Upper lobe of right lung (tissue), 1 donor: ENCODE results near the gene FAS. TPM values are rescaled to one million over a fixed set of nuclear protein-coding genes. Genes with fewer than 3 reads are reported as not detected.

ENCODE experiments used
- ATAC-seq: fragments of 200-7000 bp; cut with Tn5 transposase; one replicate; pipeline ENCODE4 v1.9.1; 2020; ENCODE audit warnings: mild to moderate bottlenecking, moderate library complexity
- DNase-seq: peaks from one replicate; pipeline ENCODE4 v3.0.0-alpha.2; 2020
- H3K27ac ChIP-seq: fragments of 200-600 bp; one replicate; pipeline ENCODE4 v1.8.0; 2022
- H3K27me3 ChIP-seq: fragments of 200-600 bp; one replicate; pipeline ENCODE4 v1.8.0; 2022; ENCODE audit warnings: mild to moderate bottlenecking
- H3K36me3 ChIP-seq: fragments of 200-600 bp; one replicate; pipeline ENCODE4 v1.8.0; 2022
- H3K4me1 ChIP-seq: fragments of 200-600 bp; one replicate; pipeline ENCODE4 v1.8.0; 2022
- H3K4me3 ChIP-seq: fragments of 200-600 bp; one replicate; pipeline ENCODE4 v1.8.0; 2022; ENCODE audit warnings: mild to moderate bottlenecking
- H3K9me3 ChIP-seq: fragments of 200-600 bp; one replicate; pipeline ENCODE4 v1.8.0; 2022
- intact Hi-C: fragments of 100-400 bp; cut with DNase I; formaldehyde crosslinking; loops from one replicate; pipeline ENCODE4 v1.11.0; 2022
- long read RNA-seq: library from polyadenylated mRNA; unstranded; transcript quantifications from one replicate; pipeline ENCODE4 v2.0.0, GENCODE V29; 2021
- total RNA-seq: library from RNA; stranded (reverse); fragmentation: NEBNext Ultra II Directional; extraction: Animal tissue kit (Norgen Biotek cat#: 25700); gene quantifications from one replicate; pipeline ENCODE4 v1.2.1, GENCODE V29; 2021
- TF ChIP-seq, protein P1 (sequence below): fragments of 200-600 bp; IDR thresholded peaks from one replicate; pipeline ENCODE4 v1.8.0; 2022; ENCODE audit warnings: antibody characterized with exemption
- donor health status: DM: no; HTN: yes; CAD: no; lungs with severe emphysema.

Gene FAS
- total RNA-seq, result 41.2 TPM
- long read RNA-seq, transcript FAS-204 (9 exons, 2,563 nt), result major isoform, 40 of 54 reads
- long read RNA-seq, partial matches to known transcripts, result 2 of 54 reads
- long read RNA-seq, other reads (novel, unspliced or antisense), result 4 of 54 reads

DNA sequence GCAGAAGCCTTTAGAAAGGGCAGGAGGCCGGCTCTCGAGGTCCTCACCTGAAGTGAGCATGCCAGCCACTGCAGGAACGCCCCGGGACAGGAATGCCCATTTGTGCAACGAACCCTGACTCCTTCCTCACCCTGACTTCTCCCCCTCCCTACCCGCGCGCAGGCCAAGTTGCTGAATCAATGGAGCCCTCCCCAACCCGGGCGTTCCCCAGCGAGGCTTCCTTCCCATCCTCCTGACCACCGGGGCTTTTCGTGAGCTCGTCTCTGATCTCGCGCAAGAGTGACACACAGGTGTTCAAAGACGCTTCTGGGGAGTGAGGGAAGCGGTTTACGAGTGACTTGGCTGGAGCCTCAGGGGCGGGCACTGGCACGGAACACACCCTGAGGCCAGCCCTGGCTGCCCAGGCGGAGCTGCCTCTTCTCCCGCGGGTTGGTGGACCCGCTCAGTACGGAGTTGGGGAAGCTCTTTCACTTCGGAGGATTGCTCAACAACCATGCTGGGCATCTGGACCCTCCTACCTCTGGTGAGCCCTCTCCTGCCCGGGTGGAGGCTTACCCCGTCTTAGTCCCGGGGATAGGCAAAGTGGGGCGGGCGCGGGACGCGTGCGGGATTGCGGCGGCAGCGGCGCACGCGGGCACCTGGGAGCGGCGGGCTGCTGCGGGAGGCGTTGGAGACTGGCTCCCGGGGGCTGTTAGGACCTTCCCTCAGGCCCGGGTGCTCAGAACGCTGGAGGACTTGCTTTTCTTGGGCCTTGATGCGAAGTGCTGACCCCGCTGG, at the start of gene FAS:
Gene FAS, plus strand, starts transcription at position 415 of the 777 bp plus-strand sequence. Its CDS starts 79 bp downstream, at position 494.
- ATAC-seq (peak; percentile 92), DNase-seq (peak; percentile 91)
- H3K9me3 ChIP-seq, result no peaks in the 10 kb centered on the region
- intact Hi-C loops, result no loop called here
- TF ChIP-seq, protein P1, sequence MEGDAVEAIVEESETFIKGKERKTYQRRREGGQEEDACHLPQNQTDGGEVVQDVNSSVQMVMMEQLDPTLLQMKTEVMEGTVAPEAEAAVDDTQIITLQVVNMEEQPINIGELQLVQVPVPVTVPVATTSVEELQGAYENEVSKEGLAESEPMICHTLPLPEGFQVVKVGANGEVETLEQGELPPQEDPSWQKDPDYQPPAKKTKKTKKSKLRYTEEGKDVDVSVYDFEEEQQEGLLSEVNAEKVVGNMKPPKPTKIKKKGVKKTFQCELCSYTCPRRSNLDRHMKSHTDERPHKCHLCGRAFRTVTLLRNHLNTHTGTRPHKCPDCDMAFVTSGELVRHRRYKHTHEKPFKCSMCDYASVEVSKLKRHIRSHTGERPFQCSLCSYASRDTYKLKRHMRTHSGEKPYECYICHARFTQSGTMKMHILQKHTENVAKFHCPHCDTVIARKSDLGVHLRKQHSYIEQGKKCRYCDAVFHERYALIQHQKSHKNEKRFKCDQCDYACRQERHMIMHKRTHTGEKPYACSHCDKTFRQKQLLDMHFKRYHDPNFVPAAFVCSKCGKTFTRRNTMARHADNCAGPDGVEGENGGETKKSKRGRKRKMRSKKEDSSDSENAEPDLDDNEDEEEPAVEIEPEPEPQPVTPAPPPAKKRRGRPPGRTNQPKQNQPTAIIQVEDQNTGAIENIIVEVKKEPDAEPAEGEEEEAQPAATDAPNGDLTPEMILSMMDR, result no peak
- H3K27ac ChIP-seq, result peak within 1 kb of the TSS; percentile 94
- no peaks in the 10 kb centered on the region for H3K36me3 ChIP-seq
- H3K4me1 ChIP-seq, result peaks cover 10% of the 10 kb centered on the region
- H3K27me3 ChIP-seq, result no peaks in the 10 kb centered on the region
- H3K4me3 ChIP-seq, result peak within 1 kb of the TSS; percentile 79

DNA sequence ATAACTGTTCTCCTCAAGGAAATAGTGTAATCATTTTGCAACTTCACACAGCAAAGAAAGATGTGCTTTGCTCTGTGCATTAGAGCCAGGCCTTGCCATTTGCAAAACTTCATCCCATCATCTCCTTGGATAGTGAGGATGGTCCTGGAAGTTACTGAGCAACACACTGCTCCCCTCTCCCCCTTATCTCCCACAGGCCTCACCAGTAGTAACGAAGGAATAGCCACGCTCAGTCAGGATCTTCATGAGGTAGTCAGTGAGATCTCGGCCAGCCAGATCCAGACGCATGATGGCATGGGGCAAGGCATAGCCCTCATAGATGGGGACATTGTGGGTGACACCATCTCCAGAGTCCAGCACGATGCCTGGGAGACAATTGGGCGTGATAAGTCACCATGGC, 49.6 kb upstream of the FAS start:
- no peak for DNase-seq
- Histone ChIP-seq H3K36me3 (peaks cover 61% of the 10 kb centered on the region), H3K27ac (no peak overlapping the region), H3K27me3 (no peaks in the 10 kb centered on the region), H3K4me3 (no peak overlapping the region), H3K4me1 (no peaks in the 10 kb centered on the region), H3K9me3 (no peaks in the 10 kb centered on the region)
- intact Hi-C loops, result loop anchor here (5.0 kb wide), 1 partner anchor 41 kb away; no protein-coding TSS in a partner anchor
- TF ChIP-seq, protein P1, result no peak
- no peak for ATAC-seq

DNA sequence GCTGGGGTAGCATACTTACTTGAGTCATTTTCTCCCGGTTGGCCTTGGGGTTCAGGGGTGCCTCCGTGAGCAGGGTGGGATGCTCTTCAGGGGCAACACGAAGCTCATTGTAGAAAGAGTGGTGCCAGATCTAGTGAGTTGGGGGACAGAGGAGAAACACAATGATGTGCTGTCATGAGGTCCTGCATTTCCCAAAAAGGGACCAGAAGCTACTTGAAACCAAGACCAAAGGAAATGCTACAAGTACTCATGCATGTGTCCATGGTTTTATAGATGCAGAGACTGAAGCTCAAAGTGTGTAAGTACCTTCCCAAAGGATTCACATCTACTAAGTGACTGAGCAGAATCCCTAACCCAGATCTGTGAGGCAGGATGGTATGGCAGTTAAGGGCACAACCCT, 46.8 kb upstream of the FAS start:
- TF ChIP-seq, protein P1, result no peak
- DNase-seq, result no peak
- Histone ChIP-seq H3K36me3 (peaks cover 39% of the 10 kb centered on the region), H3K4me3 (no peak overlapping the region), H3K27ac (no peak overlapping the region), H3K4me1 (no peaks in the 10 kb centered on the region), H3K27me3 (no peaks in the 10 kb centered on the region), H3K9me3 (no peaks in the 10 kb centered on the region)
- no peak for ATAC-seq
- intact Hi-C loops, result loop anchor here (5.0 kb wide), 1 partner anchor 39 kb away; no protein-coding TSS in a partner anchor

DNA sequence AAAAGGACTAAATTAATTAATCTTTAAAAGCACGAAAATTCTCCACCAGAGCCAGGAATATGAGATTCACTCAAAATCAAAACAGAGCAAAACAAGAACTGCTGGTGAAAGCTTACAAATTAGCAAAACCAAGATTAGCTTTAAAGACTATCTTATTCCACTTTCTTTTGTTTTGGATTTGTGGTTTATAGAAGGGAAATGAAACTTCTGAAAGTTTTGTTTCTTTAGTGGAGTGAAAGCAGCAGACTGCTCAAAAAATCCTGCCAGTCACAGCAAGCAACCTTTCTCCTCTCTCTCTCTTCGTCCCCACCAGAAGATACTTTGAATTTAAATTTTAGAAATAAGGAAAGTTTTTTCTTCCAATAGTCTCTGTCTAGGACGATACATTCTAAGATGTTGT, 45.8 kb upstream of the FAS start:
- no peak for ATAC-seq
- no peak overlapping the region for H3K4me3 ChIP-seq
- H3K9me3 ChIP-seq, result no peaks in the 10 kb centered on the region
- DNase-seq, result no peak
- H3K4me1 ChIP-seq, result no peaks in the 10 kb centered on the region
- H3K36me3 ChIP-seq, result peaks cover 29% of the 10 kb centered on the region
- intact Hi-C loops, result loop anchor here (5.0 kb wide), 1 partner anchor 37 kb away; no protein-coding TSS in a partner anchor
- no peak overlapping the region for H3K27ac ChIP-seq
- TF ChIP-seq, protein P1, result no peak
- H3K27me3 ChIP-seq, result no peaks in the 10 kb centered on the region

DNA sequence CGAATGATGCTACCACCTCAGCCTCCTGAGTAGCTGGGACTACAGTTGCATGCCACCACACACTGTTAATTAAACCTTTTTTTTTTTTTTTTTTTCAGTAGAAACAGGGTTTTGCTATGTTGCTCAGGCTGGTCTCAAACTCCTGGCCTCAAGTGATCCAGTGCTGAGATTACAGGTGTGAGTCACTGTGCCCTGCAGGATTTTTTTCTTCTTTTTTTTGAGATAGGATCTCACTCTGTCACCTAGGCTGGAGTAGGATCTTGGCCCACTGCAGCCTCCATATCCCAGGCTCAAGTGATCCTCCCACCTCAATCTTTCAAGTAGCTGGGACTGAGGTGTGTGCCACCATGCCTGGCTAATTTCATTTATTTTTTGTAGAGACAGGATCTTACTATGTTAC, 44.4 kb upstream of the FAS start:
- Histone ChIP-seq H3K36me3 (peaks cover 18% of the 10 kb centered on the region), H3K4me3 (no peak overlapping the region), H3K9me3 (no peaks in the 10 kb centered on the region), H3K4me1 (no peaks in the 10 kb centered on the region), H3K27ac (no peak overlapping the region), H3K27me3 (no peaks in the 10 kb centered on the region)
- ATAC-seq (no peak), DNase-seq (no peak)
- intact Hi-C loops, result no loop called here
- TF ChIP-seq, protein P1, result no peak
